K562 (cell line): ENCODE results near the gene GBP7. TPM values are rescaled to one million over a fixed set of nuclear protein-coding genes. Genes with fewer than 3 reads are reported as not detected.

Experiments used
- ATAC-seq: fragments of 200-7000 bp; cut with Tn5 transposase; 3 replicates; pipeline ENCODE4 v1.9.1; 2020; ENCODE audit warnings: moderate library complexity
- BruUV-seq: library from RNA; stranded (reverse); fragments of 400-500 nt; replicated peaks from 2 replicates; lab custom pipeline; 2021; lab: Mats Ljungman, UMichigan
- CTCF ChIA-PET: fragments of 300-600 bp; formaldehyde crosslinking; extraction: SDS; loops from one replicate; lab custom pipeline; 2021; ENCODE audit warnings: low intra/inter-chr PET ratio; lab: Yijun Ruan, JAX
- POLR2A ChIA-PET: fragments of 300-600, 350-650 bp; sonication (Branson Sonifier 250); formaldehyde crosslinking; extraction: SDS; loops from one replicate; lab custom pipeline; 2021; ENCODE audit warnings: antibody characterized with exemption, inconsistent platforms; lab: Yijun Ruan, JAX
- DNase-seq, 4 experiments: peaks; one replicate each; pipeline versions ENCODE4 v3.0.0 to v3.0.0-alpha.2; 2011 to 2018; ENCODE audit warnings: low spot score in 3 of 4, mixed read lengths in 3 of 4; ENCODE audit errors: extremely low read depth in 1 of 4
- FAIRE-seq: peaks from 2 replicates; lab custom pipeline; 2011; peaks lifted over from hg19 to GRCh38; lab: Jason Lieb, UNC
- H2AFZ ChIP-seq: 2 replicates; pipeline ENCODE4 v1.6.0; 2011; ENCODE audit warnings: low read depth, low read length, control low read depth, inconsistent platforms
- H3K27ac ChIP-seq: fragments of 200-600 bp; 3 replicates; pipeline ENCODE4 v1.8.0; 2011; ENCODE audit warnings: low read depth, mild to moderate bottlenecking, control low read depth, inconsistent platforms, low read length, moderate library complexity, mixed read lengths; ENCODE audit errors: extremely low read depth
- H3K27me3 ChIP-seq, 2 experiments: fragments of 300-600 bp in 1 of 2; 2 replicates in 1 of 2; 3 replicates in 1 of 2; pipeline versions ENCODE4 v1.6.0 to v1.8.0; 2011; ENCODE audit warnings: inconsistent platforms in 2 of 2, low read length in 2 of 2, mild to moderate bottlenecking in 1 of 2, mixed read lengths in 1 of 2, moderate library complexity in 1 of 2; ENCODE audit not compliant: control insufficient read depth in 2 of 2, insufficient read depth in 2 of 2
- H3K36me3 ChIP-seq: fragments of 300-600 bp; 3 replicates; pipeline ENCODE4 v1.8.0; 2011; ENCODE audit warnings: mild to moderate bottlenecking, low read length, inconsistent platforms; ENCODE audit not compliant: control insufficient read depth, insufficient read depth
- H3K4me1 ChIP-seq, 2 experiments: fragments of 200-600 bp in 1 of 2; replicated peaks in 1 of 2; 2 replicates in 1 of 2; 3 replicates in 1 of 2; pipeline versions ENCODE4 v1.5.1 to v1.8.0; 2011; ENCODE audit warnings: inconsistent platforms in 2 of 2, low read length in 2 of 2, mild to moderate bottlenecking in 1 of 2, mixed read lengths in 1 of 2, moderate library complexity in 1 of 2; ENCODE audit not compliant: control insufficient read depth in 2 of 2, insufficient read depth in 2 of 2
- H3K4me2 ChIP-seq: 2 replicates; pipeline ENCODE4 v1.6.1; 2011; ENCODE audit warnings: low read length, control low read depth, inconsistent platforms, mixed read lengths; ENCODE audit not compliant: insufficient read depth
- H3K4me3 ChIP-seq: fragments of 200-600 bp; sonication (generic), shearing (Covaris generic); 2 replicates; pipeline ENCODE4 v1.5.1; 2016; ENCODE audit warnings: control low read depth, inconsistent platforms
- H3K79me2 ChIP-seq: fragments of 200-600 bp; 3 replicates; pipeline ENCODE4 v1.8.0; 2011; ENCODE audit warnings: low read length, inconsistent platforms; ENCODE audit not compliant: control insufficient read depth, insufficient read depth
- H3K9ac ChIP-seq, 2 experiments: 2 replicates each; pipeline versions ENCODE4 v1.6.0 to v1.6.1; 2011; ENCODE audit warnings: low read depth in 2 of 2, low read length in 2 of 2, control low read depth in 1 of 2, inconsistent platforms in 1 of 2, mild to moderate bottlenecking in 1 of 2, mixed read lengths in 1 of 2; ENCODE audit not compliant: insufficient read depth in 1 of 2
- H3K9me1 ChIP-seq: one replicate; pipeline ENCODE4 v1.6.0; 2011; ENCODE audit warnings: inconsistent platforms, mild to moderate bottlenecking, low read length, moderate library complexity; ENCODE audit not compliant: control insufficient read depth, insufficient read depth
- H3K9me3 ChIP-seq: replicated peaks from 2 replicates; pipeline ENCODE4 v1.5.1; 2011; ENCODE audit warnings: low read depth, low read length, inconsistent platforms; ENCODE audit not compliant: control insufficient read depth, insufficient read depth
- H4K20me1 ChIP-seq: replicated peaks from 2 replicates; pipeline ENCODE4 v1.6.1; 2011; ENCODE audit warnings: low read length, inconsistent platforms, mixed read lengths; ENCODE audit not compliant: control insufficient read depth, insufficient read depth
- HES1 ChIP-seq: fragments of 450-650 bp; IDR thresholded peaks from 2 replicates; pipeline ENCODE4 v1.6.1; 2016; ENCODE audit warnings: low read depth, mild to moderate bottlenecking, moderate library complexity
- IRF2 ChIP-seq: sonication (generic); formaldehyde crosslinking; IDR thresholded peaks from 2 replicates; pipeline ENCODE4 v1.8.1; 2022; ENCODE audit warnings: mild to moderate bottlenecking, missing genetic modification reagents
- MYNN ChIP-seq, 2 experiments: sonication (generic); formaldehyde crosslinking in 1 of 2; IDR thresholded peaks; 2 replicates each; pipeline versions ENCODE4 v1.5.0 to v1.6.1; 2016 to 2020; ENCODE audit warnings: antibody characterized with exemption in 1 of 2, missing genetic modification reagents in 1 of 2
- WGBS: fragments of 100-300 bp; shearing (Covaris generic); methylation state at CpG from one replicate; pipeline ENCODE4 v1.1.6; 2016; ENCODE audit warnings: low coverage, mixed read lengths; ENCODE audit not compliant: insufficient coverage; ENCODE audit errors: missing lambda C conversion rate; 5-methylcytosine and 5-hydroxymethylcytosine counted together
- in situ Hi-C: fragments of 300-500 bp; cut with MboI; formaldehyde crosslinking; loops from 4 replicates; pipeline ENCODE4 v1.15.0; 2018; ENCODE audit warnings: inconsistent platforms, mixed read lengths
- intact Hi-C: fragments of 100-400 bp; cut with micrococcal nuclease; formaldehyde crosslinking; loops from 2 replicates; pipeline ENCODE4 v1.14.2; 2022
- polyA plus RNA-seq, 8 experiments: library from polyadenylated mRNA; depleted of rRNA in 4 of 8; stranded (reverse) in 5 of 8; unstranded in 3 of 8; fragments of >200 nt; fragmentation: Nextera tagmentation in 2 of 8; fragmentation: Illumina TruSeq in 1 of 8; extraction: Ambion mirVana in 2 of 8; extraction: Trizol in 1 of 8; gene quantifications; 2 replicates each; pipeline versions ENCODE4 v1.2.1 to v1.2.3, GENCODE V29; 2011 to 2014; ENCODE audit warnings: inconsistent platforms in 1 of 8, missing spikeins in 1 of 8
- total RNA-seq, 7 experiments: library from RNA; depleted of rRNA in 6 of 7; stranded (reverse); fragments of >200 nt in 6 of 7; fragmentation: Illumina TruSeq in 2 of 7; extraction: Trizol in 2 of 7; gene quantifications; 2 replicates each; pipeline versions ENCODE4 v1.2.1 to v1.2.3, GENCODE V29; 2011 to 2021; ENCODE audit warnings: low replicate concordance in 1 of 7

GBP7 gene
- total and polyA plus RNA-seq, 9 of the 15 experiments (the other 6 are each of a cell fraction or from before 2014, with no cell fraction given): 0.03 TPM; not detected in 8

- no peak for TF ChIP-seq IRF2 (CRISPR knock-in tag)
Measured at GRCh38 chr1:89199525-89200031, 23.8 kb upstream of the GBP7 start (continued).

GRCh38 chr1:89198491-89199072 is 22.8 kb upstream of the GBP7 start, which contains the start of gene GBP4:
GBP4 (minus strand) TSS chr1:89198942; CDS start chr1:89198834, 108 bp downstream.
- in situ Hi-C loops: no loop called here
- H4K20me1 ChIP-seq: no peaks in the 10 kb centered on the region
- FAIRE-seq (no peak), DNase-seq (no peak), ATAC-seq (peak; percentile 73)
- H3K9me1 ChIP-seq: no peaks in the 10 kb centered on the region
- under 1% methylated on average over 21 of the region's 21 CpGs for WGBS
- no peaks in the 10 kb centered on the region for H3K4me1 ChIP-seq
- H3K27ac ChIP-seq: no peak within 1 kb of the TSS
- intact Hi-C loops: loop anchor here (10.0 kb wide), 1 partner anchor 156 kb away; no protein-coding TSS in a partner anchor
- no peaks in the 10 kb centered on the region for H3K36me3 ChIP-seq
- no peak within 1 kb of the TSS for H2AFZ ChIP-seq
- CTCF ChIA-PET: no interaction called here
- no peaks in the 10 kb centered on the region for H3K9me3 ChIP-seq
- no peaks in the 10 kb centered on the region for H3K79me2 ChIP-seq
- no peak within 1 kb of the TSS for H3K4me2 ChIP-seq
- no peak within 1 kb of the TSS for H3K9ac ChIP-seq
- no peak for TF ChIP-seq HES1
- no peak for TF ChIP-seq MYNN (IDR thresholded peaks at IDR 0.05)
- TF ChIP-seq MYNN (CRISPR knock-in tag; IDR thresholded peaks at IDR 0.05): no peak
- peaks cover 5 to 8% of the 10 kb centered on the region in 2 experiments; a peak in 2 of 5 replicates for H3K27me3 ChIP-seq
- POLR2A ChIA-PET: no interaction called here
- no TSS peak for BruUV-seq
- H3K4me3 ChIP-seq: no peak within 1 kb of the TSS
